K562 (cell line): ENCODE results near the gene WNT6.

ENCODE experiments used
- BCOR ChIP-seq: fragments of 450-650 bp; IDR thresholded peaks from 2 replicates; pipeline ENCODE4 v1.6.1; 2016
- EZH2 ChIP-seq: IDR thresholded peaks from 2 replicates; pipeline ENCODE4 v1.6.1; 2012; ENCODE audit warnings: low read depth, mild to moderate bottlenecking, inconsistent platforms, low read length, borderline replicate concordance
- JUN ChIP-seq, 2 experiments: sonication (generic) in 1 of 2; formaldehyde crosslinking in 1 of 2; IDR thresholded peaks; 2 replicates each; pipeline versions ENCODE4 v1.6.1 to v1.8.0; 2012 to 2022; ENCODE audit warnings: borderline replicate concordance in 2 of 2, mild to moderate bottlenecking in 2 of 2, improper control_type of control experiment in 1 of 2, low read depth in 1 of 2, low read length in 1 of 2, missing genetic modification reagents in 1 of 2
- KLF6 ChIP-seq: fragments of 250-450 bp; sonication (Bioruptor Pico); IDR thresholded peaks from 2 replicates; pipeline ENCODE4 v1.4.0; 2020; ENCODE audit warnings: mild to moderate bottlenecking, moderate library complexity, borderline replicate concordance
- PBX2 ChIP-seq, 2 experiments: IDR thresholded peaks in 1 of 2; conservative IDR thresholded peaks in 1 of 2; 2 replicates each; pipeline ENCODE4 v1.6.1; 2016; ENCODE audit warnings: low read depth in 2 of 2, mild to moderate bottlenecking in 1 of 2, missing compliant biosample characterization in 1 of 2, missing genetic modification characterization in 1 of 2, moderate library complexity in 1 of 2
- SP1 ChIP-seq: sonication (generic); formaldehyde crosslinking; IDR thresholded peaks from 2 replicates; pipeline ENCODE4 v1.8.1; 2022; ENCODE audit warnings: mild to moderate bottlenecking, missing genetic modification reagents
- STAT5A ChIP-seq: IDR thresholded peaks from 2 replicates; pipeline ENCODE4 v1.6.1; 2012; ENCODE audit warnings: low read length, inconsistent platforms, borderline replicate concordance
- ZBTB33 ChIP-seq: sonication (generic); formaldehyde crosslinking; IDR thresholded peaks from 2 replicates; pipeline ENCODE4 v1.8.1; 2023; ENCODE audit warnings: mild to moderate bottlenecking, missing genetic modification reagents
- ZNF609 ChIP-seq: sonication (generic); formaldehyde crosslinking; IDR thresholded peaks from 2 replicates; pipeline ENCODE4 v1.8.1; 2023; ENCODE audit warnings: missing genetic modification reagents, mild to moderate bottlenecking, borderline replicate concordance
- ZNF75A ChIP-seq: fragments of 450-650 bp; formaldehyde crosslinking; IDR thresholded peaks from 2 replicates; pipeline ENCODE4 v1.4.0; 2020; ENCODE audit warnings: mild to moderate bottlenecking

- TF ChIP-seq ZNF609 (CRISPR knock-in tag), result no peak
- no peak for TF ChIP-seq ZNF75A
- TF ChIP-seq PBX2 (CRISPR knock-in tag; IDR thresholded peaks at IDR 0.05; ENCODE audit: low read depth), result no peak
- no peak for TF ChIP-seq PBX2 (tag; conservative IDR thresholded peaks at IDR 0.05; ENCODE audit: low read depth)
- no peak for TF ChIP-seq STAT5A
- TF ChIP-seq JUN (IDR thresholded peaks at IDR 0.05; ENCODE audit: borderline replicate concordance, low read depth, low read length), result no peak
- no peak for TF ChIP-seq JUN (CRISPR knock-in tag; IDR thresholded peaks at IDR 0.05; ENCODE audit: borderline replicate concordance)
- TF ChIP-seq BCOR, result no peak
- TF ChIP-seq SP1 (CRISPR knock-in tag), result no peak
- TF ChIP-seq ZBTB33 (CRISPR knock-in tag), result no peak
- TF ChIP-seq KLF6 (CRISPR knock-in tag), result no peak
- TF ChIP-seq EZH2, result no peak
Observed at GRCh38 chr2:218895759-218896500, 36.3 kb downstream of the WNT6 start.
